ENCODE measurements around the gene ACTR1B.

- TF ChIP-seq EZH2 (IDR thresholded peaks at IDR 0.05; ENCODE audit: borderline replicate concordance, low read depth, low read length, severe bottlenecking) (no peak), CTCF (IDR thresholded peaks at IDR 0.05; ENCODE audit: borderline replicate concordance, extremely low read depth, low read length, poor library complexity, severe bottlenecking) (no peak)
Measured at GRCh38 chr2:97702731-97703470, 39.1 kb upstream of the ACTR1B start.

Data from DND-41 (cell line).